MM.1S (cell line): ENCODE results near the gene TLR9.

Source experiments
- CTCF ChIP-seq: fragments of 300-600 bp; sonication (generic); IDR thresholded peaks from 2 replicates; pipeline ENCODE4 v1.5.1; 2016; ENCODE audit warnings: antibody characterized with exemption, low read length, mixed read lengths
- EZH2 ChIP-seq: fragments of 300-600 bp; sonication (generic); optimal IDR thresholded peaks from 2 replicates; pipeline ENCODE3; 2017; ENCODE audit warnings: low read depth, mild to moderate bottlenecking, antibody characterized with exemption, low read length, mixed read lengths
- EZH2phosphoT487 ChIP-seq: fragments of 300-600 bp; sonication (generic); IDR thresholded peaks from 2 replicates; pipeline ENCODE4 v1.6.1; 2018; ENCODE audit warnings: antibody characterized with exemption, low read length

GRCh38 chr3:52240886-52241370 is 15.5 kb upstream of the TLR9 start:
- TF ChIP-seq CTCF: no peak
- no peak for TF ChIP-seq EZH2
- TF ChIP-seq EZH2phosphoT487: no peak
